ENCODE data around the gene KPNA2.

DNA sequence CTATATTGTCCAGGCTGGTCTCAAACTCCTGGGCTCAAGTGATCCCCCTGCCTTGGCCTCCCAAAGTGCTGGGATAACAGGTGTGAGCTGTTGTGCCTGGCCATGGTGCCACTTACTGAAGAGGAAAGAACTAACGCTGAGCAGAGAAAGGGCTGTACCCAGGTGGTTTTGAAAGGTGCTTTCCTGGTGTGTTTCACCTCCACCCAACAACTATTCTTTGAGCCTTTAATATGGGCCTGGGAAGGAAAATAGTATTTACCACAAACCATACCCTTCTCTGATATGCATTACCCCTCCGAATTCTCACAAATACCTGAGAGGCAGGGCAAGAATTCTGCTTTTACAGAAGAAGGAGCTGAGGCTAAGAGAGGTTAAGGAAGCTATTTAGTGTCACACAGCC lies 24.8 kb downstream of the KPNA2 start:
- TF ChIP-seq POLR2A (IDR thresholded peaks at IDR 0.05) = no peak
- TF ChIP-seq, protein P1, sequence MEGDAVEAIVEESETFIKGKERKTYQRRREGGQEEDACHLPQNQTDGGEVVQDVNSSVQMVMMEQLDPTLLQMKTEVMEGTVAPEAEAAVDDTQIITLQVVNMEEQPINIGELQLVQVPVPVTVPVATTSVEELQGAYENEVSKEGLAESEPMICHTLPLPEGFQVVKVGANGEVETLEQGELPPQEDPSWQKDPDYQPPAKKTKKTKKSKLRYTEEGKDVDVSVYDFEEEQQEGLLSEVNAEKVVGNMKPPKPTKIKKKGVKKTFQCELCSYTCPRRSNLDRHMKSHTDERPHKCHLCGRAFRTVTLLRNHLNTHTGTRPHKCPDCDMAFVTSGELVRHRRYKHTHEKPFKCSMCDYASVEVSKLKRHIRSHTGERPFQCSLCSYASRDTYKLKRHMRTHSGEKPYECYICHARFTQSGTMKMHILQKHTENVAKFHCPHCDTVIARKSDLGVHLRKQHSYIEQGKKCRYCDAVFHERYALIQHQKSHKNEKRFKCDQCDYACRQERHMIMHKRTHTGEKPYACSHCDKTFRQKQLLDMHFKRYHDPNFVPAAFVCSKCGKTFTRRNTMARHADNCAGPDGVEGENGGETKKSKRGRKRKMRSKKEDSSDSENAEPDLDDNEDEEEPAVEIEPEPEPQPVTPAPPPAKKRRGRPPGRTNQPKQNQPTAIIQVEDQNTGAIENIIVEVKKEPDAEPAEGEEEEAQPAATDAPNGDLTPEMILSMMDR (IDR thresholded peaks at IDR 0.05) = no peak

All from adrenal gland (tissue), 5 donors.